T-helper 2 cell (primary cell): Measurements from ENCODE around the gene TNP2.
"Not testable (repeated sequence)": the region's sequence is repeated elsewhere in the genome, so short reads cannot be mapped to it uniquely, and the experiment has no call there.

Experiments
- DNase-seq, 5 experiments: peaks; one replicate each; pipeline versions ENCODE4 v3.0.0 to v3.0.0-alpha.2; 2012 to 2022

The TNP2 gene

DNA sequence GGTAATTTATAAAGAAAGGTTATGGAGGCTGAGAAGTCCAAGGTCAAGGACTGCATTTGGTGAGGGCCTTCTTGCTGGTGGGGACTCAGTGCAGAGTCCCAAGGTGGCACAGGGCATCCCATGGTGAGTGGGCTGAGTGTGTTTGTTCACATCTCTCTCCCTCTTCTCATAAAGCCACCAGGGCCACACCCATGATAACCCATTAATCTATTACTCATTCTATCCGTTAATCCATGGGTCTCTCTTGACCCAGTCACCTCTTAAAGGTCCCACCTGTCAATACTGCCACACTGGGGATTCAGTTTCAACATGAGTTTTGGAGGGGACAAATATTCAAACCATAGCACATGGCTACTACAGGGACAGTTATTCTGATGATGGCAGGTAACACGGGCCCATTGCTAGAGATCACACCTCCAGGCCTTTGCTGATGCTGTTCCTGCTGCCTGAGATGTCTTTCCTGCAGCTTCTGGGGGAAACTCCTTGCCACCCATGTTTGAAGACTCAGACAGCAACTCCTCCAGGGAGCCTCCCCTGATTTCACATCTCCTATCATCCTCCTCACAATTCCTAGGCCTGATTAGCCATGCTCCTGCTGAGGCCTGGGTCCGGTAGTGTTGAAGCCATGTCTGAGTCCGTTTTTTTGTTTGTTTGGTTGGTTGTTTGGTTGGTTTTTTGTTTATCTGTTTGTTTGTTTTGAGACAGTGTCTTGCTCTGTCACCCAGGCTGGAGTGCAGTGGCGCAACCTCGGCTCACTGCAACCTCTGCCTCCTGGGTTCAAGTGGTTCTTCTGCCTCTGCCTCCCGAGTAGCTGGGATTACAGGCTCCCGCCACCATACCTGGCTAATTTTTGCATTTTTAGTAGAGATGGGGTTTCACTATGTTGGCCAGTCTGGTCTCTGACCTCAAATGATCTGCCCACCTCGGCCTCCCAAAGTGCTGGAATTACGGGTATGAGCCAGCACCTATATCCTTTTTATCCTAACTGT is 29.2 kb downstream of the TNP2 start:
- DNase-seq = no peak

DNA sequence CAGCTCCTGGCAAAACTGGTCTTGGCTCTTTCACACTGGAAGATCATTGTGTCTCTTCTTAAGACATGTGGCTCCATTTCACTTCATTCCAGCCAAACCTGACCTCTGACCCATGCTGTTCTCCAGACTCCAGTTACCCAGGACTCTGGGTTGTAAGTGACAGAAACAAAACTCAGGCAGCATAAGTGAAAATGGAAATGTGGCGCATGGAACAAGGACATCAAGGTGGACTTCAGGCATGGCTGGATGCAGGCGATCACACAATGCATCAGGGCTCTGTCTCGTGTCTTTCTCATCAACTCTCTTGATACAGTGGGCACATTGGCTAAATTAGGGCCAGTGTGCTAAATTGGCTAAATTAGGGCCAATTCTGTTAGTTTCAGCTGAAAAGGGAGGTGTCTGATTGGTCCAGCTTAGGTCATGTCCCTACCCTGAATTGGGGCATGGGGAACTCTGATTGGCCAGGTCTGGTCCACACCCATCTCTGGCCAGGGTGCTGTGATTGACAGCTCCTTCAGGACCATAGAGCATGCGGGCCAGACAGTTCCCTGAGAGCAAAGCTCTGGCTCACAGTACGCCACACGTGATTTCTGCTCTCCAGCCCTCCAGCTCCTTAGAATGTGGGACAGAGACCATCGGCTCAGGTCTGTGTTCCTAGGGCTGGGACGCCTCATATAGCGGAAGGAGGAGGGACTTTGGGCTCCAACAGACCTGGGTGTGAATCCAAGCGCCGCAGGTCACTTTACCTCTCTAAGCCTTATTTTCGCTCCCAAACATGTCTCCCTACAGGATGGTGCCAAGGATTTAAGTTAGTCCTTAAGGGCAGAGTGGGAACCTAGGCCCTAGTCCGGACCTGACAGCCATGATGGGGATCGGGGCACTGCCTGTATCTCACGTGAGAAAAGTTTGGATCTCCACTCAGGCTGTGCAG is 30.6 kb downstream of the TNP2 start:
- DNase-seq = no peak

DNA sequence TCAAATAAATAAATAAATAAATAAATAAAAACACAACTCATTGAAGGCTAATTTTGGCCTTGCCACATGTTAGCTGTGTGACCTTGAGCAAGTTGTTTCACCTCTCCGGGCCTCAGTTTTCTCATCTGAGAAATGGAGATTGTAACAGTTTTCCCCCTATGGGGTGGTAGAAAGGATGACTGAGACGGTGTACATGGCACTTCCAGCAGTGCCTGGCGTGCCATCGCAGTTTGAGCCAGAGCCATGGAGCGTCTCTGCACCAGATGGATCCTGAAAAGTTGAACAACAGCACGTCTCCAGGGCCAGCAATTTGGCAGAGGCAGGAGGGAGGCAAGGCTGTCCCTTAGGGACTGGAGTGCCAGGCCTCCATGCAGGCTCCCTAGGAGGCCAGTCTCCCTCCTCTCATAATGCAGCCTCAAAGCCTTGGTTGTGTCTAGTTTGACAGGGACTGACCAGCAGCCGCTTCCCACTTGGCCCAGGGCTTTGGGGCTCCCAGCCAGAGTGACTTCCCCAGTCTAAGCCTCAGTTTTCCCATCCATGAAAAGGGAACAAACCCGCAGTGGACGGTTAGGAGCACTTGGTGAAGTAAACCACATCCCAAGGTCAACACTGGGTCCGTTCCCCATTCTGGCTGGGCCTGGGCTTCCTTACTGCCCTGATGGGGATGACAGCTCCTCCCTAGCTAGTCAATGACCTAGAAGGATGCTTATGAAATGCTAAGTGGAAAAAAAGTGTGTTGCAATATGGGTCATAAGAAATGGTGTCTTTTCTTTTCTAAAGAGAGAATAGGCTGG is 32.5 kb downstream of the TNP2 start:
- no peak for DNase-seq

DNA sequence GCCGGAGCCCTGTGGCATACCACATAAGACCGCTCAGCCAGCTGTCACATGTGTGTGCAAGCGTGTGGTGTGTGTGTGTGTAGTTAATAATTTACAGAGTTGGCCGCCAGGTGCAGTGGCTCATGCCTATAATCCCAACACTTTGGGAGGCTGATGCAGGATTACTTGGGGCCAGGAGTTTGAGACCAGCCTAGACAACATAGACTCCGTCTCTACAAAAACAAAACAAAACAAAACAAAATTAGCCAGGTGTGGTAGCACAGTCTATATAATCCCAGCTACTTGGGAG is 33.5 kb downstream of the TNP2 start:
- no peak for DNase-seq

- DNase-seq = no peak
These were observed 34.0 kb downstream of the TNP2 start for GRCh38 chr16:11234884-11235702.

DNA sequence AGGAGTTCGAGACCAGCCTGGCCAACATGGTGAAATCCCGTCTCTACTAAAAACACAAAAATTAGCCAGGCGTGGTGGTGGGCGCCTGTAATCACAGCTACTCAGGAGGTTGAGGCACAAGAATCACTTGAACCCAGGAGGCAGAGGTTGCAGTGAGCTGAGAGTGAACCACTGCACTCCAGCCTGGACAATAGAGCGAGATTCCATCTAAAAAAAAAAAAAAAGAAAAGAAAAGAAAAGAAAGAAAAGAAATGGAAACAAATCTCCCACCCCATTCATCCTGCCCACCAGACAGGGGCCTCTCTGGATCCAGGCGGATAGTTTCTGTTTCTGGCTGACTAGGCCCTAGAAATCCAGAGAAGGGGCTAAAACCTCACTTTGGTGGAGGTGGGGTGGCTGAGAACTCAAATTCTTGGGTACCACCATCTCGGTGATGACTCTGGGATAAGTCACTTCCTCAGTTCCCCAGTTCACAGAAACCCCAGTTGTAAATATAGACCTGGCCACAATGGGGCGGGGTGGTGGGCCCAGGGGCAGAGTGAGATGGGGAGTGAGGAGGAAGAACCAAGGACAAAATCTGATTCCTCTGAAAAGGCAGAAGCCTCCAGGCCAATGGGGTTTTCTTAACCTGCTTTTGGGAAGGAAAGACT is 35.3 kb downstream of the TNP2 start:
- DNase-seq = peak in 3 of 5 experiments; percentile 35 to 77 (median 67)

DNA sequence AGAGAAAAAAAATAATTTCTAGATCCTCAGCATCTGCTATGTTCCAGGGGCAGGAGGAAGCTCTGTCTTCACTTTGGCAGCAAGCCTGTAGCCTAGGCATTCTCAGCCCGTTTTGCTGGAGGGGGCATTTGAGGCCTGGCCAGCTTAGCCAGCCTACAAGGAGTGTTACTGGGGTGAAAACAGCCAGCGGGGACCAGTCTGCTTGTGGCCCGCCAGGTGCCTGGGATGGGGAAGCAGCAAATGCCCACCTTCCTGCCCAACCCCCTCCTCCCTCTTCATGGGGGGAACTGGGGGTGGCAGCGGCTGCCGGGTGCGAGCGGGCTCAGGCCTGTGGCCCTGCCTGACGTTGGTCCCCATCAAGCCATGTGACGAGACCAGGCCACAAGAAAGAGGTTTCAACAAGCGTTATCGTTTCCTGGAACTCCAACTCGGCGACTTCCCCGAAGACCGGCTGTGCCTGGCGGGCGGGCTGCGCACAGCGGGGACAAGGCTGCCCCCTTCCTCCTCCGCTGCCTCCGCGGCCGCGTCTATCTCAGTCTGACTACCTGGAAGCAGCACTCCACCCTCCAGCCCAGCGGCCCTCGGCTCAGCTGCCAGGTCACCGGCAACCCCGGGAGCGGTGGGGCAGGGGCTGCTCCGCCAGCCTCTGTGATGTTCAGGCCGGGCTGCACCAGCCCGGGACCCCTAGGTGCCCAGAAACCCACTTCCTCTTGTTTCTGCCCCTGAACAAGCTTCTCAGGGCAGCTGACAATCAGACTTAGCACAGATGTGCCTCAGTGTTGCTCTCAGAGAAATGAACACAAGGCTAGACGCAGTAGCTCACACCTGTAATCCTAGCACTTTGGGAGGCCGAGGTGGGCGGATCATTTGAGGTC is 36.0 kb downstream of the TNP2 start:
- DNase-seq = peak; percentile 50 to 98 (median 80)

DNA sequence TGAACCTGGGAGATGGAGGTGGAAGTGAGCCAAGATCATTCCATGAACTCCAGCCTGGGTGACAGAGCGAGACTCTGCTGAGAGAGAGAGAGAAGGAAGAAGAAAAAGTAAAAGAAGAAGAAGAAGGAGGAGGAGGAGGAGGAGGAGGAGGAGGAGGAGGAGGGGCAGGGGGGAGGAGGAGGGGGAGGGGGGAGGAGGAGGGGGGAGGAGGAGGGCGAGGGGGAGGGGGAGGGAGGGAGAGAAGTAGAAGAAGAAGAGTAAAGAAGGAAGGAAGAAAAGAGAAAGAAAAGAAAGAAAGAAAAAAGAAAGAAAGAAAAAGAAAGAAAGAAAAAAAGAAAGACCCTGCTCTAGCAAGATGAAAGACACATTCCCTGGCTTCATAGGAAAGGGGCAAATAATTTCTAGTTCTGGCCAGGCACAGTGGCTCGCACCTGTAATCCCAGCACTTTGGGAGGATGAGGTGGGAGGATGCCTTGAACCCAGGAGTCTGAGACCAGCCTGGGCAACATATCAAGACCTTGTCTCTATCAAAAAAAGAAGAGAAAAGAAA is 36.7 kb downstream of the TNP2 start:
- DNase-seq = no peak

DNA sequence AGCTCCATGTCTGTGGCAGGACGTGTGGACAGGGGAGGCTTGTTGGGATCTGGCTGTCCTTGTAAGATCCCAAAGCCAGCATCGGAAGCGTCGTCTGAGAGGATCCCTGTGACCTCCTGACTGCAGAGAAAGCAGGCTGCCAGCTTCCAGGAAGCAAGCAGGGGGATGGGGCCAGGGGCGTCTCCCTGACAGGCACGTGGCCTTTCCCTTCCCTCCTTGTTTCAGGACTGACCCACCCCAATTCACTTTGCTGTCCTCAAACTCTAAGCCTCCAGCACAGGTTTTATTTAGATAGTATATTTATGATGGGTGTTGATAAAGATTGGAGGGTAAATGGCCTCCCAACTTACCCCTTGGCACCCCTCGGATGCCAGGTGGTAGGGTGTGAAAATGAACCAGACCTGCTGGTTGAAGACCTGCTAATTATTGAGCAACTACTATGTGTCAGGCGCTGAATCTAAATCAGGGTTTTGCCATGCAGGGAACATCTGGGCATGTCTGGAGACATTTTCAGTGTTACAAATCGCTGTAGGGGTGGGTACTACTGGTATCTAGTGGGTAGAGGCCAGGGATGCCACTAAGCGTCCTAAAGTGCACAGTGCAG is 37.7 kb downstream of the TNP2 start:
- no peak for DNase-seq

DNA sequence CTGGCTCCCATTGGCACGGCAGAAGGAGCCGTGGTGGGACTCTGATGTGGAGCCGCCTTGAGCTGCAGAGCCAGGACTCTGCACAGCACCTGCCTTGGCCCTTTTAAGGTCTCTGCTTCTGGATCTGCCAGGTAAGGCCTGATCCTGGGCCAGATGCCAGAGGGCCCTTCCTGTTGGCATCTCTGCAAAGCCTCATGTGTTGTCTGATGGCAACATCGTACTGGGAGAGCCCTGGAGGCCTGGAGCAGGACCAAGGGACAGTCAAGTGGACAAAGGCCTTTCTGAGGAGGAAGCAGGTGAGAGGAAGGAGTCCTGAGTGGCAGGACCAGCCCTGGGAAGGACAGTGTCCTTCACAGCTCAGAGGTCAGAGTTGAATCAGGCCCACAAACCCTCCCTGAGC is 39.2 kb downstream of the TNP2 start:
- DNase-seq = no peak

GRCh38 chr16:11229432-11229831 is 39.7 kb downstream of the TNP2 start:
- DNase-seq = no peak

DNA sequence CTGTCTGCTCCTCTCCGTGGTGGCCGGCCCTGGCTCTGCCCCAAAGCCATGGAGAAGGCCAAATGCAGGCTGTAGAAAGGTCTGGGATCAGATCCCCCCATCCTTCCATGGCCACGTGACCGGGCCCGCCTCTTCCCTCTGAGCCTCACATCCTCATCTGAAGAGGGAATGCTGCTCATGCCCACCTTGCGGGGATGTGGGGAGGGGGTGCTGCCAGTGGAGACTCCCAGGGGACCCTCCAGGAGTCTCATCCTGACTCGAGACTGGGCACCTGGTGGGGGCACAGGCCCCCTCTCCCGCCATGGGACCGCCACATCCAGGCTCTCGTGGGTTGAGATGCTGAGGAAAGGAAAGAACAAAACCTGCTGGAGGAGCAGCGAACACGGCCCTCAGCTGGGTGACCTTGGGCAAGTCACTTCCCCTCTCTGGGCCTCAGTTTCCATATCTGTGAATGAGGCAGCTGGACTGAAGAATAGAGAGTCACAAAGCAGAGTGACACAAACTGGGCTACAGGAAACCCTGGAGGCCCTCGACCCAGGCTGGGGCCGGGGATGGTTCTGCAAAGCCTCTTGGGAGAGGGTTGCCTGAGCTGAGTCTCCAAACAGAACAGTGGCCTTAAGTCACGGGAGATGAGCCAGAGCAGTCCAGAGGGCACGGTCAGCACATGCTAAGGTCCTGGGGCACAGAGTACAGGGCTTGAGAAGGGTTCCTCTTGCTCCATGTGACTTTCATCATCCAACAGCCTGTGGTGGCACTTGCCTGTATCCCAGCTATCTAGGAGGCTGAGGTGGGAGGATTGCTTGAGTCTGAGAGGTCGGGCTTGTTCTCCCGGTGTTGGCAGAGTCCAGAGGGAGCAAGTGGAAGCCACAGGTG is 43.2 kb downstream of the TNP2 start:
- DNase-seq = no peak

DNA sequence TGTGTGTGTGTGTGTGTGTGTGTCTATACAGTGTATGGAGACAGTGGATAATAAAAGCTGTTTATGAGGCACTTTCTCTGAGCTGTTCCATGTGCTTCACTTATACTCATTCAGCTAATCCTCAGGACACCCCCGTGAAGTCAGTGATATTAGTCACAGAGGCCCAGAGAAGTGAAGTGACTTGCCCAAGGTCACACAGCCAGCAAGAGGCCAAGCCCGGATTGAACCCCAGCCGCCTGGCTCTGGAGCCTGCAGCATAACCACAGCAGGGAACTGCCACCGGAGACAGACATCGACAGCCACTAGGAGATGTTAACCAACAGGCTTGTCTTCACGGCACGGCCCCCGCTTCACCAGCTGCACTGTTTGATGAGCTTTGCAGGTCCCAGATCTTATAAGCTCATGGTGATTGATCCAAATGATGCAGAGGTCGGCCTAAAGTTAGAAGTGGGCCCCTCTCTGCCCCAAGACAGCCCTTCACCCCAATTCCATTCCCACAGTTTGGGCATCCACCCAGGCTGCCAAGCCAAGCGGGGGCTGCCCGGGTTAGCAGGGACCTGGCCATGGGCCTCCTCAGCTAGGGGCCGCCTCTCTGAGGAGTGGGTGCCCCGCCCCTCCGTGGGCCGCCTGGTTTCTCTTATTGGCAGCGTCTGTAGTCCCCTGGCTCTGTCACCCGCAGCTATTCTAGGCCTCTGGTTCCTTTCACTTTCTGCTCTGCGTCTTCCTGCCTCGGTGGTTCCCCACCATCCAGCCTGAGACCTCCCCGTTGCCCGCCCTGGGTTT is 44.0 kb downstream of the TNP2 start:
- DNase-seq = peak; percentile 54 to 94 (median 68)

GRCh38 chr16:11224096-11224893 is 44.8 kb downstream of the TNP2 start:
- peak; percentile 19 to 86 (median 35) for DNase-seq

DNA sequence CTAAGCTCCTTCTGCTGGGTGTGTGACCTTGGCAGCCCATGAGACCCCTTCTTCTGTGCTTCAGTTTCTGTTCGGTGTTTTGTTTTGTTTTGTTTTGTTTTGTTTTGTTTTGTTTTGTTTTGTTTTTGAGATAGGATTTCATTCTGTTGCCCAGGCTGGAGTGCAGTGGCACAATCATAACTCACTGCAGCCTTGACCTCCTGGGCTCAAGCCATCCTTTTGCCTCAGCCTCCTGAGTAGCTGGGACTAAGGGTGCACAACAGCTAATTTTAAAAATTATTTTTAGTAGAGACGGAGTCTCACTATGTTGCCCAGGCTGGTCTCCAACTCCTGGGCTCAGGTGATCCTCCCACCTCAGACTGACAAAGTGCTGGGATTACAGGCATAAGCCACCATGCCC is 48.6 kb downstream of the TNP2 start:
- DNase-seq = not testable (repeated sequence)

DNA sequence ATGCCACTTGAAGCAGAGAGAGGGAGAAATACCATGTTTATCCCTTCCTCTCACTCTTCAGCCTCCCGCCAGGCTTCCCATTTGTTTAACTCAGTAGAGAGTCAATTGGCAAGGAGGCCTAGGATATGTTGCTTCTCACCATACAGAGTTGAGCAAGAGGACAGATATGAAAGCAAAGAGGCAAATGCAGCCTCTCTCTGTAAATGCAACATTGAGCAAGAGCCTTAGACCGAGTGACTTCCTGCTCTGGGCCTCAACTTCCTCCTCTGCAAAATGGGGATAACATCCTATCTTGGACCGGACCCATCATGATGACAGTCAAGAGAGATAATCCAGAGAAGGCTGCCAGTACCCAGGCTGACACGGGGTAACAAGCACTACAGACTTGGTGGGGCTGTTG is 49.9 kb downstream of the TNP2 start:
- DNase-seq = peak in 1 of 5 experiments; percentile 53

GRCh38 chr16:11218604-11218962 is 50.5 kb downstream of the TNP2 start:
- peak in 1 of 5 experiments; percentile 35 for DNase-seq
